GM23338 (cell line): ENCODE results near the gene FEZF1. TPM values are rescaled to one million over a fixed set of nuclear protein-coding genes. Genes with fewer than 3 reads are reported as not detected.

Source experiments
- ATAC-seq: fragments of 200-7000 bp; cut with Tn5 transposase; 3 replicates; pipeline ENCODE4 v1.9.1; 2020
- DNase-seq: peaks from one replicate; pipeline ENCODE4 v3.0.0-alpha.2; 2015; ENCODE audit warnings: low spot score
- H2AFZ ChIP-seq: fragments of 200-600 bp; sonication (generic); 2 replicates; pipeline ENCODE4 v1.8.0; 2016; ENCODE audit warnings: antibody characterized with exemption, mild to moderate bottlenecking, moderate library complexity
- H3F3A ChIP-seq: fragments of 200-600 bp; sonication (generic); replicated peaks from 2 replicates; pipeline ENCODE4 v1.8.0; 2017; ENCODE audit warnings: antibody characterized with exemption, mixed run types, low read depth
- H3K27ac ChIP-seq: fragments of 200-600 bp; sonication (generic); 2 replicates; pipeline ENCODE4 v1.6.1; 2016; ENCODE audit warnings: low read depth
- H3K27me3 ChIP-seq: fragments of 200-600 bp; sonication (generic); 2 replicates; pipeline ENCODE4 v1.8.0; 2016; ENCODE audit warnings: mild to moderate bottlenecking, mixed run types, moderate library complexity; ENCODE audit not compliant: insufficient read depth
- H3K36me3 ChIP-seq: fragments of 200-600 bp; sonication (generic); 2 replicates; pipeline ENCODE4 v1.8.0; 2016; ENCODE audit warnings: mild to moderate bottlenecking; ENCODE audit not compliant: insufficient read depth
- H3K4me1 ChIP-seq: fragments of 200-600 bp; sonication (generic); 2 replicates; pipeline ENCODE4 v1.8.0; 2016; ENCODE audit warnings: mild to moderate bottlenecking, moderate library complexity; ENCODE audit not compliant: insufficient read depth
- H3K4me2 ChIP-seq: fragments of 200-600 bp; sonication (generic); 2 replicates; pipeline ENCODE4 v1.7.1; 2017; ENCODE audit warnings: mixed run types
- H3K4me3 ChIP-seq: fragments of 200-600 bp; sonication (generic); 2 replicates; pipeline ENCODE4 v1.6.1; 2016; ENCODE audit warnings: mixed run types
- H3K79me2 ChIP-seq: fragments of 200-600 bp; sonication (generic); replicated peaks from 2 replicates; pipeline ENCODE4 v1.8.0; 2017; ENCODE audit warnings: mild to moderate bottlenecking; ENCODE audit not compliant: insufficient read depth
- H3K9me2 ChIP-seq: fragments of 200-600 bp; sonication (generic); 2 replicates; pipeline ENCODE4 v1.8.0; 2017; ENCODE audit not compliant: insufficient read depth
- H4K20me1 ChIP-seq: fragments of 200-600 bp; sonication (generic); replicated peaks from 2 replicates; pipeline ENCODE4 v1.8.0; 2017; ENCODE audit warnings: mild to moderate bottlenecking; ENCODE audit not compliant: insufficient read depth
- H3K27ac Mint-ChIP-seq: 2 replicates; pipeline ENCODE4 v1.8.0; 2020; ENCODE audit warnings: inconsistent platforms, mild to moderate bottlenecking, moderate library complexity, mixed read lengths
- H3K27me3 Mint-ChIP-seq: 3 replicates; pipeline ENCODE4 v1.8.0; 2022; ENCODE audit warnings: low read depth, mild to moderate bottlenecking, moderate library complexity, mixed read lengths, inconsistent platforms; ENCODE audit not compliant: insufficient read depth, poor library complexity
- H3K36me3 Mint-ChIP-seq: 3 replicates; pipeline ENCODE4 v1.8.0; 2021; ENCODE audit warnings: low read depth, mild to moderate bottlenecking, inconsistent platforms, moderate library complexity, mixed read lengths
- H3K4me1 Mint-ChIP-seq: 3 replicates; pipeline ENCODE4 v1.8.0; 2020; ENCODE audit warnings: mild to moderate bottlenecking, inconsistent platforms, mixed read lengths
- H3K4me3 Mint-ChIP-seq: 3 replicates; pipeline ENCODE4 v1.8.0; 2021; ENCODE audit warnings: moderate library complexity, mild to moderate bottlenecking, inconsistent platforms, mixed read lengths
- H3K9me3 Mint-ChIP-seq: 3 replicates; pipeline ENCODE4 v1.8.0; 2020; ENCODE audit warnings: moderate library complexity, mild to moderate bottlenecking, inconsistent platforms, mixed read lengths
- CREB1 ChIP-seq: fragments of 250-450 bp; sonication (Bioruptor Pico); IDR thresholded peaks from 2 replicates; pipeline ENCODE4 v1.5.0; 2020; ENCODE audit warnings: low read depth, mild to moderate bottlenecking, moderate library complexity
- EZH2 ChIP-seq: fragments of 200-600 bp; sonication (generic); IDR thresholded peaks from one replicate; pipeline ENCODE4 v1.8.0; 2017; ENCODE audit warnings: antibody characterized with exemption, mild to moderate bottlenecking, low read depth; ENCODE audit not compliant: unreplicated experiment
- EZH2phosphoT487 ChIP-seq: fragments of 200-600 bp; sonication (generic); IDR thresholded peaks from one replicate; pipeline ENCODE4 v1.8.1; 2018; ENCODE audit warnings: antibody characterized with exemption; ENCODE audit not compliant: unreplicated experiment
- NANOG ChIP-seq: IDR thresholded peaks from 2 replicates; pipeline ENCODE4 v1.6.1; 2016; ENCODE audit warnings: antibody characterized with exemption, borderline replicate concordance
- ZNF114 ChIP-seq: fragments of 250-450 bp; sonication (Bioruptor Pico); IDR thresholded peaks from 2 replicates; pipeline ENCODE4 v1.5.0; 2020; ENCODE audit warnings: mild to moderate bottlenecking, moderate library complexity
- ZNF331 ChIP-seq: fragments of 250-450 bp; sonication (Bioruptor Pico); IDR thresholded peaks from 2 replicates; pipeline ENCODE4 v1.5.0; 2020; ENCODE audit warnings: low read depth, mild to moderate bottlenecking, moderate library complexity
- polyA plus RNA-seq: library from polyadenylated mRNA; unstranded; fragments of >200 nt; fragmentation: Nextera tagmentation; extraction: Ambion mirVana; gene quantifications from 2 replicates; pipeline ENCODE4 v1.2.1, GENCODE V29; 2016
- total RNA-seq: library from RNA; depleted of rRNA; stranded (reverse); fragments of >200 nt; shearing (Covaris generic); gene quantifications from 2 replicates; pipeline ENCODE4 v1.2.3, GENCODE V29; 2014
- TF ChIP-seq, protein P1 (sequence below): IDR thresholded peaks from one replicate; pipeline ENCODE4 v1.6.1; 2018; ENCODE audit warnings: antibody characterized with exemption; ENCODE audit not compliant: unreplicated experiment
- TF ChIP-seq, protein P2 (sequence below): fragments of 250-450 bp; sonication (Bioruptor Pico); IDR thresholded peaks from 2 replicates; pipeline ENCODE4 v1.5.0; 2020; ENCODE audit warnings: mild to moderate bottlenecking, moderate library complexity
- TF ChIP-seq, protein P3 (sequence below), 2 experiments: fragments of 200-600 bp in 1 of 2; sonication (generic) in 1 of 2; conservative IDR thresholded peaks; 2 replicates each; pipeline versions ENCODE4 v1.5.1 to v1.6.1; 2016 to 2017; ENCODE audit warnings: antibody characterized with exemption in 2 of 2, low read depth in 2 of 2, mild to moderate bottlenecking in 2 of 2, moderate library complexity in 1 of 2

FEZF1 gene
- total and polyA plus RNA-seq, 2 experiments from 2014 or later, result 1.0 to 2.3 TPM

DNA sequence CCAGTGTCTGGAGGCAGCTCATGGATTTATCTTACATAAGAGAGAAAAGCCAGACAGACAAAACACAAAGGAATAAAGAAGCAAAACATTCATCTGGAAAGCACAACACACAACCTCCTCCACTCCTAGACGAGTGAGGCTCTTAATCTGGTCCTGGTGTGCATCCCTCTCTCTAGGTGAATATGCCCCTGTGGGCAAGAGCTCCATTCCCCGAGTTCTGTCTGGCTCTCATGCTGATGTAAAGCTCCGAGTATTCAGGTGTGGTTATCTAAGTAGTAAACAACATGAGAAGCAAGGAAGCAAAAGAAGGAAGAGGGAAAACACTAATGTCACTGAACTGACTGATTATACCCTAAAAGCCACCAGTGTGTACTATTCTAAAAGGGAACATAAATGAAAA is 47.9 kb upstream of the FEZF1 start (continued):
- TF ChIP-seq, protein P1, sequence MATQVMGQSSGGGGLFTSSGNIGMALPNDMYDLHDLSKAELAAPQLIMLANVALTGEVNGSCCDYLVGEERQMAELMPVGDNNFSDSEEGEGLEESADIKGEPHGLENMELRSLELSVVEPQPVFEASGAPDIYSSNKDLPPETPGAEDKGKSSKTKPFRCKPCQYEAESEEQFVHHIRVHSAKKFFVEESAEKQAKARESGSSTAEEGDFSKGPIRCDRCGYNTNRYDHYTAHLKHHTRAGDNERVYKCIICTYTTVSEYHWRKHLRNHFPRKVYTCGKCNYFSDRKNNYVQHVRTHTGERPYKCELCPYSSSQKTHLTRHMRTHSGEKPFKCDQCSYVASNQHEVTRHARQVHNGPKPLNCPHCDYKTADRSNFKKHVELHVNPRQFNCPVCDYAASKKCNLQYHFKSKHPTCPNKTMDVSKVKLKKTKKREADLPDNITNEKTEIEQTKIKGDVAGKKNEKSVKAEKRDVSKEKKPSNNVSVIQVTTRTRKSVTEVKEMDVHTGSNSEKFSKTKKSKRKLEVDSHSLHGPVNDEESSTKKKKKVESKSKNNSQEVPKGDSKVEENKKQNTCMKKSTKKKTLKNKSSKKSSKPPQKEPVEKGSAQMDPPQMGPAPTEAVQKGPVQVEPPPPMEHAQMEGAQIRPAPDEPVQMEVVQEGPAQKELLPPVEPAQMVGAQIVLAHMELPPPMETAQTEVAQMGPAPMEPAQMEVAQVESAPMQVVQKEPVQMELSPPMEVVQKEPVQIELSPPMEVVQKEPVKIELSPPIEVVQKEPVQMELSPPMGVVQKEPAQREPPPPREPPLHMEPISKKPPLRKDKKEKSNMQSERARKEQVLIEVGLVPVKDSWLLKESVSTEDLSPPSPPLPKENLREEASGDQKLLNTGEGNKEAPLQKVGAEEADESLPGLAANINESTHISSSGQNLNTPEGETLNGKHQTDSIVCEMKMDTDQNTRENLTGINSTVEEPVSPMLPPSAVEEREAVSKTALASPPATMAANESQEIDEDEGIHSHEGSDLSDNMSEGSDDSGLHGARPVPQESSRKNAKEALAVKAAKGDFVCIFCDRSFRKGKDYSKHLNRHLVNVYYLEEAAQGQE, result no peak
- TF ChIP-seq EZH2, result no peak
- TF ChIP-seq ZNF331, result no peak
- TF ChIP-seq ZNF114 (CRISPR knock-in tag), result no peak
- no peak for TF ChIP-seq CREB1
- TF ChIP-seq NANOG, result no peak
- no peak for TF ChIP-seq EZH2phosphoT487

GRCh38 chr7:122350701-122351100 is 46.2 kb upstream of the FEZF1 start:
- H3K4me3 Mint-ChIP-seq, result no peak overlapping the region

More at GRCh38 chr7:122350701-122351100, 46.2 kb upstream of the FEZF1 start:
- Histone ChIP-seq H3K36me3 (no peaks in the 10 kb centered on the region), H3K27ac (no peak overlapping the region), H4K20me1 (no peaks in the 10 kb centered on the region), H3K4me1 (peaks cover 17% of the 10 kb centered on the region), H3K4me3 (no peak overlapping the region), H3K27me3 (no peaks in the 10 kb centered on the region), H3F3A (no peaks in the 10 kb centered on the region), H3K4me2 (no peak overlapping the region), H3K9me2 (no peaks in the 10 kb centered on the region), H2AFZ (no peak overlapping the region), H3K79me2 (no peaks in the 10 kb centered on the region)
- DNase-seq (peak; percentile 21), ATAC-seq (peak; percentile 79)
- H3K27me3 Mint-ChIP-seq, result no peaks in the 10 kb centered on the region
- peaks cover 22% of the 10 kb centered on the region for H3K4me1 Mint-ChIP-seq
- H3K27ac Mint-ChIP-seq, result no peak overlapping the region
- TF ChIP-seq, protein P2, sequence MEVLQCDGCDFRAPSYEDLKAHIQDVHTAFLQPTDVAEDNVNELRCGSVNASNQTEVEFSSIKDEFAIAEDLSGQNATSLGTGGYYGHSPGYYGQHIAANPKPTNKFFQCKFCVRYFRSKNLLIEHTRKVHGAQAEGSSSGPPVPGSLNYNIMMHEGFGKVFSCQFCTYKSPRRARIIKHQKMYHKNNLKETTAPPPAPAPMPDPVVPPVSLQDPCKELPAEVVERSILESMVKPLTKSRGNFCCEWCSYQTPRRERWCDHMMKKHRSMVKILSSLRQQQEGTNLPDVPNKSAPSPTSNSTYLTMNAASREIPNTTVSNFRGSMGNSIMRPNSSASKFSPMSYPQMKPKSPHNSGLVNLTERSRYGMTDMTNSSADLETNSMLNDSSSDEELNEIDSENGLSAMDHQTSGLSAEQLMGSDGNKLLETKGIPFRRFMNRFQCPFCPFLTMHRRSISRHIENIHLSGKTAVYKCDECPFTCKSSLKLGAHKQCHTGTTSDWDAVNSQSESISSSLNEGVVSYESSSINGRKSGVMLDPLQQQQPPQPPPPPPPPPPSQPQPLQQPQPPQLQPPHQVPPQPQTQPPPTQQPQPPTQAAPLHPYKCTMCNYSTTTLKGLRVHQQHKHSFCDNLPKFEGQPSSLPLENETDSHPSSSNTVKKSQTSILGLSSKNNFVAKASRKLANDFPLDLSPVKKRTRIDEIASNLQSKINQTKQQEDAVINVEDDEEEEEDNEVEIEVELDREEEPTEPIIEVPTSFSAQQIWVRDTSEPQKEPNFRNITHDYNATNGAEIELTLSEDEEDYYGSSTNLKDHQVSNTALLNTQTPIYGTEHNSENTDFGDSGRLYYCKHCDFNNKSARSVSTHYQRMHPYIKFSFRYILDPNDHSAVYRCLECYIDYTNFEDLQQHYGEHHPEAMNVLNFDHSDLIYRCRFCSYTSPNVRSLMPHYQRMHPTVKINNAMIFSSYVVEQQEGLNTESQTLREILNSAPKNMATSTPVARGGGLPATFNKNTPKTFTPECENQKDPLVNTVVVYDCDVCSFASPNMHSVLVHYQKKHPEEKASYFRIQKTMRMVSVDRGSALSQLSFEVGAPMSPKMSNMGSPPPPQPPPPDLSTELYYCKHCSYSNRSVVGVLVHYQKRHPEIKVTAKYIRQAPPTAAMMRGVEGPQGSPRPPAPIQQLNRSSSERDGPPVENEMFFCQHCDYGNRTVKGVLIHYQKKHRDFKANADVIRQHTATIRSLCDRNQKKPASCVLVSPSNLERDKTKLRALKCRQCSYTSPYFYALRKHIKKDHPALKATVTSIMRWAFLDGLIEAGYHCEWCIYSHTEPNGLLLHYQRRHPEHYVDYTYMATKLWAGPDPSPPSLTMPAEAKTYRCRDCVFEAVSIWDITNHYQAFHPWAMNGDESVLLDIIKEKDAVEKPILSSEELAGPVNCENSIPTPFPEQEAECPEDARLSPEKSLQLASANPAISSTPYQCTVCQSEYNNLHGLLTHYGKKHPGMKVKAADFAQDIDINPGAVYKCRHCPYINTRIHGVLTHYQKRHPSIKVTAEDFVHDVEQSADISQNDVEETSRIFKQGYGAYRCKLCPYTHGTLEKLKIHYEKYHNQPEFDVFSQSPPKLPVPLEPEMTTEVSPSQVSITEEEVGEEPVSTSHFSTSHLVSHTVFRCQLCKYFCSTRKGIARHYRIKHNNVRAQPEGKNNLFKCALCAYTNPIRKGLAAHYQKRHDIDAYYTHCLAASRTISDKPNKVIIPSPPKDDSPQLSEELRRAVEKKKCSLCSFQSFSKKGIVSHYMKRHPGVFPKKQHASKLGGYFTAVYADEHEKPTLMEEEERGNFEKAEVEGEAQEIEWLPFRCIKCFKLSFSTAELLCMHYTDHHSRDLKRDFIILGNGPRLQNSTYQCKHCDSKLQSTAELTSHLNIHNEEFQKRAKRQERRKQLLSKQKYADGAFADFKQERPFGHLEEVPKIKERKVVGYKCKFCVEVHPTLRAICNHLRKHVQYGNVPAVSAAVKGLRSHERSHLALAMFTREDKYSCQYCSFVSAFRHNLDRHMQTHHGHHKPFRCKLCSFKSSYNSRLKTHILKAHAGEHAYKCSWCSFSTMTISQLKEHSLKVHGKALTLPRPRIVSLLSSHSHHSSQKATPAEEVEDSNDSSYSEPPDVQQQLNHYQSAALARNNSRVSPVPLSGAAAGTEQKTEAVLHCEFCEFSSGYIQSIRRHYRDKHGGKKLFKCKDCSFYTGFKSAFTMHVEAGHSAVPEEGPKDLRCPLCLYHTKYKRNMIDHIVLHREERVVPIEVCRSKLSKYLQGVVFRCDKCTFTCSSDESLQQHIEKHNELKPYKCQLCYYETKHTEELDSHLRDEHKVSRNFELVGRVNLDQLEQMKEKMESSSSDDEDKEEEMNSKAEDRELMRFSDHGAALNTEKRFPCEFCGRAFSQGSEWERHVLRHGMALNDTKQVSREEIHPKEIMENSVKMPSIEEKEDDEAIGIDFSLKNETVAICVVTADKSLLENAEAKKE, result no peak
- TF ChIP-seq, protein P3, sequence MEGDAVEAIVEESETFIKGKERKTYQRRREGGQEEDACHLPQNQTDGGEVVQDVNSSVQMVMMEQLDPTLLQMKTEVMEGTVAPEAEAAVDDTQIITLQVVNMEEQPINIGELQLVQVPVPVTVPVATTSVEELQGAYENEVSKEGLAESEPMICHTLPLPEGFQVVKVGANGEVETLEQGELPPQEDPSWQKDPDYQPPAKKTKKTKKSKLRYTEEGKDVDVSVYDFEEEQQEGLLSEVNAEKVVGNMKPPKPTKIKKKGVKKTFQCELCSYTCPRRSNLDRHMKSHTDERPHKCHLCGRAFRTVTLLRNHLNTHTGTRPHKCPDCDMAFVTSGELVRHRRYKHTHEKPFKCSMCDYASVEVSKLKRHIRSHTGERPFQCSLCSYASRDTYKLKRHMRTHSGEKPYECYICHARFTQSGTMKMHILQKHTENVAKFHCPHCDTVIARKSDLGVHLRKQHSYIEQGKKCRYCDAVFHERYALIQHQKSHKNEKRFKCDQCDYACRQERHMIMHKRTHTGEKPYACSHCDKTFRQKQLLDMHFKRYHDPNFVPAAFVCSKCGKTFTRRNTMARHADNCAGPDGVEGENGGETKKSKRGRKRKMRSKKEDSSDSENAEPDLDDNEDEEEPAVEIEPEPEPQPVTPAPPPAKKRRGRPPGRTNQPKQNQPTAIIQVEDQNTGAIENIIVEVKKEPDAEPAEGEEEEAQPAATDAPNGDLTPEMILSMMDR (conservative IDR thresholded peaks at IDR 0.05; ENCODE audit: low read depth in 2 of 2), result peak; percentile 38 to 58
- H3K36me3 Mint-ChIP-seq, result no peaks in the 10 kb centered on the region
- H3K9me3 Mint-ChIP-seq, result no peaks in the 10 kb centered on the region; the same call in 2 of the 3 replicates
